Natural killer cell treated with Interleukin-12 subunit alpha and Interleukin-12 subunit beta and Interleukin-15 and Interleukin-18, amount 100 ng/mL, for 72 hours (primary cell): ENCODE results near the gene POLDIP3. TPM values are rescaled to one million over a fixed set of nuclear protein-coding genes. Genes with fewer than 3 reads are reported as not detected.
"Not testable (repeated sequence)": the region's sequence is repeated elsewhere in the genome, so short reads cannot be mapped to it uniquely, and the experiment has no call there.

ENCODE experiments used
- ATAC-seq, 2 donors: fragments of 150-1000 bp; cut with Tn5 transposase in 1 of 2; sonication (Bioruptor Pico), chemical (Tn5 transposase) in 1 of 2; 2 replicates each; pipeline ENCODE4 v1.10.0; 2021
- DNase-seq: peaks from one replicate; pipeline ENCODE4 v3.0.0; 2022; ENCODE audit warnings: low spot score
- H3K27ac Mint-ChIP-seq, 2 donors: 1 replicate in 1 of 2; 2 replicates in 1 of 2; pipeline ENCODE4 v1.8.0; 2022; ENCODE audit warnings: mixed read lengths in 2 of 2, mild to moderate bottlenecking in 1 of 2, moderate library complexity in 1 of 2
- H3K27me3 Mint-ChIP-seq, 2 donors: 1 replicate in 1 of 2; 2 replicates in 1 of 2; pipeline ENCODE4 v1.8.0; 2022; ENCODE audit warnings: mixed read lengths in 2 of 2
- H3K36me3 Mint-ChIP-seq: one replicate; pipeline ENCODE4 v1.8.0; 2022; ENCODE audit warnings: mixed read lengths
- H3K4me1 Mint-ChIP-seq, 2 donors: 1 replicate in 1 of 2; 2 replicates in 1 of 2; pipeline ENCODE4 v1.8.0; 2022; ENCODE audit warnings: low read depth in 2 of 2, mixed read lengths in 2 of 2, mild to moderate bottlenecking in 1 of 2
- H3K4me3 Mint-ChIP-seq: one replicate; pipeline ENCODE4 v1.8.0; 2022; ENCODE audit warnings: mixed read lengths
- H3K9me3 Mint-ChIP-seq: 2 replicates; pipeline ENCODE4 v1.8.0; 2022; ENCODE audit warnings: mixed read lengths
- total RNA-seq, 2 donors: library from RNA; stranded (reverse); gene quantifications; one replicate each; pipeline ENCODE4 v1.2.3, GENCODE V29; 2022

POLDIP3 gene
- total RNA-seq, 2 donors from 2014 or later = 61.6 to 78.9 TPM

GRCh38 chr22:42560381-42560780, 54.3 kb downstream of the POLDIP3 start:
- H3K4me3 Mint-ChIP-seq = no peak overlapping the region
- no peaks in the 10 kb centered on the region for H3K9me3 Mint-ChIP-seq
- no peak for ATAC-seq
- H3K36me3 Mint-ChIP-seq = no peaks in the 10 kb centered on the region
- H3K27ac Mint-ChIP-seq = no peak overlapping the region
- H3K27me3 Mint-ChIP-seq = no peaks in the 10 kb centered on the region
- no peak for DNase-seq
- H3K4me1 Mint-ChIP-seq = peaks cover 0 to 2% of the 10 kb centered on the region in 2 donors

- peak within 1 kb of the TSS; percentile 54 for H3K4me3 Mint-ChIP-seq
- DNase-seq (peak; percentile 87), ATAC-seq (peak; percentile 98)
- H3K4me1 Mint-ChIP-seq = peaks cover 4 to 6% of the 10 kb centered on the region in 2 donors
- no peaks in the 10 kb centered on the region for H3K27me3 Mint-ChIP-seq
- no peaks in the 10 kb centered on the region for H3K9me3 Mint-ChIP-seq
- H3K36me3 Mint-ChIP-seq = no peaks in the 10 kb centered on the region
- no peak within 1 kb of the TSS for H3K27ac Mint-ChIP-seq
Observed at GRCh38 chr22:42553475-42554361, 61.0 kb downstream of the POLDIP3 start, which contains the start of gene SERHL2. TSS of gene SERHL2 (plus strand) at chr22:42553956. CDS start at chr22:42554021, 65 bp downstream.

DNA sequence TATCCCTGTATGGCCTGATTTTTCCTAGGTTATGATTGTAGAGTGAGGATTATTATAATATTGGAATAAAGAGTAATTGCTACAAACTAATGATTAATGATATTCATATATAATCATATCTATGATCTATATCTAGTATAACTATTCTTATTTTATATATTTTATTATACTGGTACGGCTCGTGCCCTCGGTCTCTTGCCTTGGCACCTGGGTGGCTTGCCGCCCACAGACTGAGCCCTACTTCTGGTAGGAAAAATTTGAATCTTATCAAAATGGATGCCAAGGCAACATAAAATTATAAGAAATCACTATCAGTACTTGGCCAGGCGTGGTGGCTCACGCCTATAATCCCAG, 62.4 kb downstream of the POLDIP3 start:
- H3K36me3 Mint-ChIP-seq = not testable (repeated sequence)

GRCh38 chr22:42549331-42550060, 65.2 kb downstream of the POLDIP3 start:
- Mint-ChIP-seq H3K36me3 (no peaks in the 10 kb centered on the region), H3K27me3 (no peaks in the 10 kb centered on the region), H3K4me3 (no peak overlapping the region), H3K9me3 (no peaks in the 10 kb centered on the region), H3K27ac (no peak overlapping the region), H3K4me1 (peaks cover 4 to 6% of the 10 kb centered on the region in 2 donors)
- DNase-seq (no peak), ATAC-seq (no peak)

More for the DNA sequence above, 62.4 kb downstream of the POLDIP3 start:
- DNase-seq, H3K4me1 Mint-ChIP-seq, ATAC-seq, H3K9me3 Mint-ChIP-seq, H3K27me3 Mint-ChIP-seq, H3K27ac Mint-ChIP-seq: not testable (repeated sequence)
- H3K4me3 Mint-ChIP-seq = peak overlapping the region; percentile 22

DNA sequence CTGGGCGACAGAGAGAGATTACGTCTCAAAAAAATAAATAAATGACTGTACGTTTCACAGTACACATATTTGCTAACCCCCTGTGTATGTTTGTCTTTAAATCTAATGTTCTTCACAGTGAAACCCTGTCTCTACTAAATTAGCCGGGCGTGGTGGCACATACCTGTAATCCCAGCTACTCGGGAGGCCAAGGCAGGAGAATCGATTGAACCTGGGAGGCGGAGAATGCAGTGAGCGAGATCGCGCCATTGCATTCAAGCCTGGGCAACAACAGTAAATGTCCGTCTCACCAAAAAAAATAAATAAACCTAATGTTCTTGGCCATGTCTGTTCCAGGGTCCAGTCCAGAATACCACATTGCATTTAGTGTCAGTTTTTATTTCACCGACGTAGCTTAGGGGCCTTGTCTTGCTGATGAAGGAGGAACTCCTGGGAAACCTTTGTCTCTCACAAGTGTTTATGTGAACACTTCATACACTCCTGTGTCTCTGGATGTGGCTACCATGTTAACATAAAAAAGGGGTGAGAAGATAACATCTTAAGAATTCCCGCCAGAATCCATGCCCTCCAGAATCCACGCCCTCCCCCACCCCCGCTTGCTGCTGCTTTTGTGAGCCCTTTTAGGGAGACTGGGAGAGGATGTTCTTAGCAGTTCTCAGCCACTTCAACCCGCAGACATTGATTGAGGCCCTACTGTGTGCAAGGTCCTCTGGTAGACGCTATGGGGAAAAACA, 65.9 kb downstream of the POLDIP3 start:
- H3K36me3 Mint-ChIP-seq = no peaks in the 10 kb centered on the region
- H3K27ac Mint-ChIP-seq = no peak overlapping the region
- no peaks in the 10 kb centered on the region for H3K9me3 Mint-ChIP-seq

DNA sequence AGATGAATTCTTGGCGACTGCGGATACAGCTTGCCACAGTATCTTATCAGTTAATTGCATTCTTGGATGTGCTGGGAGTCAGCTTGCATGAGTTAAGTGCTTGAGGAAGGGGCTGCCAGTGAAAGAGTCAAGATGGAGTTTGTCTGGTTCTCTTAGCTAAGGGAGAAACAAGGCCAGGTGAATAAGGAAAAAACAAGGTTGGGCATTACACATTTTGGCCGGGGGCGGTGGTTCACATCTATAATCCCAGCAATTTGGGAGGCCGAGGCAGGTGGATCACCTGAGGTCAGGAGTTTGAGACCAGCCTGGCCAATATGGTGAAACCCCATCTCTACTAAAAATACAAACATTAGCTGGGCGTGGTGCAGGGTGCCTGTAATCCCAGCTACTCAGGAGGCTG, 66.6 kb downstream of the POLDIP3 start:
- H3K9me3 Mint-ChIP-seq, ATAC-seq, H3K4me1 Mint-ChIP-seq, H3K4me3 Mint-ChIP-seq, H3K27ac Mint-ChIP-seq, DNase-seq, H3K27me3 Mint-ChIP-seq, H3K36me3 Mint-ChIP-seq: not testable (repeated sequence)

More for the DNA sequence above, 65.9 kb downstream of the POLDIP3 start:
- DNase-seq (no peak), ATAC-seq (no peak)
- Mint-ChIP-seq H3K27me3 (no peaks in the 10 kb centered on the region), H3K4me3 (no peak overlapping the region), H3K4me1 (peaks cover 4 to 6% of the 10 kb centered on the region in 2 donors)

GRCh38 chr22:42547562-42547961, 67.1 kb downstream of the POLDIP3 start:
- DNase-seq (no peak), ATAC-seq (no peak)
- Mint-ChIP-seq H3K9me3 (no peaks in the 10 kb centered on the region), H3K4me3 (no peak overlapping the region), H3K27ac (no peak overlapping the region), H3K4me1 (peaks cover 4 to 6% of the 10 kb centered on the region in 2 donors), H3K36me3 (no peaks in the 10 kb centered on the region), H3K27me3 (no peaks in the 10 kb centered on the region)

DNA sequence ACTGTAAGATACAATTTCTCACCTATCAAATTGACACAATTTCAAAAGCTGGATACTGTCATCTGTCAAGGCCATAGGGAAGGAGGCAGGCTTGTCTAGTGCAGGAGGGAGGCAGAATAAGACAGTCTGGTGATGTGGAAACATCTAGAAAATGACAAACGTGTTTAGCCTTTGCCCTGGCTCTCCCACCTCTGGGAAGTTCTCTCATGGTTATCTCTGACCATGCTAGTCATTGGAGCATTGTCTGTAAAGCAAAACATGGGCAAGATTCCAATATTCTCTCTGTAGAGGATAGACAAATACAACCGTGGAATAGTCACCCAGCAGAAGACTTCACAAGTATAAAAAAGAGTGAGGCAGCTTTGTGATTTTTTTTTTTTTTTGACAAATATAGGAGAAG, 70.0 kb downstream of the POLDIP3 start:
- no peak overlapping the region for H3K27ac Mint-ChIP-seq
- no peaks in the 10 kb centered on the region for H3K4me1 Mint-ChIP-seq
- H3K36me3 Mint-ChIP-seq = no peaks in the 10 kb centered on the region
- no peaks in the 10 kb centered on the region for H3K27me3 Mint-ChIP-seq
- ATAC-seq = no peak
- no peaks in the 10 kb centered on the region for H3K9me3 Mint-ChIP-seq
- DNase-seq = no peak
- H3K4me3 Mint-ChIP-seq = no peak overlapping the region

- H3K27me3 Mint-ChIP-seq, H3K27ac Mint-ChIP-seq, DNase-seq, H3K4me1 Mint-ChIP-seq, H3K4me3 Mint-ChIP-seq, H3K36me3 Mint-ChIP-seq, H3K9me3 Mint-ChIP-seq: not testable (repeated sequence)
- peak in 1 of 2 donors; percentile 56 for ATAC-seq
Observed at GRCh38 chr22:42539236-42539771, 75.4 kb downstream of the POLDIP3 start.

- not testable (repeated sequence) for H3K36me3 Mint-ChIP-seq, H3K27me3 Mint-ChIP-seq, DNase-seq, H3K4me3 Mint-ChIP-seq, H3K27ac Mint-ChIP-seq, H3K4me1 Mint-ChIP-seq, H3K9me3 Mint-ChIP-seq
- ATAC-seq = peak; percentile 65 to 68
Observed at GRCh38 chr22:42537199-42537831, 77.4 kb downstream of the POLDIP3 start.

GRCh38 chr22:42536634-42537033, 78.0 kb downstream of the POLDIP3 start:
- not testable (repeated sequence) for H3K4me1 Mint-ChIP-seq, H3K36me3 Mint-ChIP-seq, H3K27ac Mint-ChIP-seq, H3K27me3 Mint-ChIP-seq, ATAC-seq, H3K4me3 Mint-ChIP-seq, H3K9me3 Mint-ChIP-seq, DNase-seq

DNA sequence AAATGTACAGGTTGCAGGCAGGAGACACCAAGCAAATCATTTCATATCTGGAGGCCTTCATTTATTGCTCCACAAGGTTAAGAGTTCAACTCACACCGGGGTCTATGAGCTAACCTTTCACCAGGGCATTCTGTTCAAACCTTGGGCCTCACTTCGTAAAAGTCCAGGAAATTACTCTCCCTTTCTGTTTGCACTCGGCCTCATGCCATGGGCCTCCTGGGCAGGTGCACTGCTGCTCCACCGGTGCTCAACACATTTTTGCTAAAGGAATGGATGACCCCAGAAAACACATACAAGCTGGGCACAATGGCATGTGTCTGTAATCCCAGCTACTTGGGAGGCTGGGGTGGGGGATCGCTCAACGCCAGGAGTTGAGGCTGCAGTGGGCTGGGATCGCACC, 78.5 kb downstream of the POLDIP3 start:
- no peak overlapping the region for H3K27ac Mint-ChIP-seq
- ATAC-seq (no peak), DNase-seq (no peak)
- no peaks in the 10 kb centered on the region for H3K36me3 Mint-ChIP-seq
- no peak overlapping the region for H3K4me3 Mint-ChIP-seq
- no peaks in the 10 kb centered on the region for H3K27me3 Mint-ChIP-seq
- no peaks in the 10 kb centered on the region for H3K9me3 Mint-ChIP-seq
- peaks cover 6 to 10% of the 10 kb centered on the region in 2 donors for H3K4me1 Mint-ChIP-seq

- not testable (repeated sequence) for H3K27me3 Mint-ChIP-seq, DNase-seq, H3K27ac Mint-ChIP-seq, H3K36me3 Mint-ChIP-seq, H3K9me3 Mint-ChIP-seq, H3K4me3 Mint-ChIP-seq, ATAC-seq, H3K4me1 Mint-ChIP-seq
Observed at GRCh38 chr22:42535082-42535731, 79.5 kb downstream of the POLDIP3 start.
